ENCODE data around the gene AFF3.

DNA sequence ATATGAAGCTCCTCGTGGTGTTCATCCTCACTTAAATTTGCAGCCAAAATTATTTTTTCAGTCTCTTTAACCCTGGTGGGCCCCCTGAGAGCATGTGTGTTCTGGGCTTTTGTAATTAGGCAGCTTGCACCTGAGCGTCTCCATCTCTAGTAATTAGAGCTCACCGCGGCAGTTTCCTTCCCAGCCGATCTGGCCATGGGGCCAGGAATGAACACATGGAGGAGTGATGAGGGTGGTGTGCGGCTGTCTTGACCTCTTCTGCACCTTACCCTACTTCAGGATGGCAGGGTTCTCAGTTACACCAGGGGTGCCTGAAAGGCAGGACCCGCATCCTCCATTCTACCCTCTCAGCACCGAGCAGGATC, 98.5 kb downstream of the AFF3 start:
- TF ChIP-seq, protein P1, sequence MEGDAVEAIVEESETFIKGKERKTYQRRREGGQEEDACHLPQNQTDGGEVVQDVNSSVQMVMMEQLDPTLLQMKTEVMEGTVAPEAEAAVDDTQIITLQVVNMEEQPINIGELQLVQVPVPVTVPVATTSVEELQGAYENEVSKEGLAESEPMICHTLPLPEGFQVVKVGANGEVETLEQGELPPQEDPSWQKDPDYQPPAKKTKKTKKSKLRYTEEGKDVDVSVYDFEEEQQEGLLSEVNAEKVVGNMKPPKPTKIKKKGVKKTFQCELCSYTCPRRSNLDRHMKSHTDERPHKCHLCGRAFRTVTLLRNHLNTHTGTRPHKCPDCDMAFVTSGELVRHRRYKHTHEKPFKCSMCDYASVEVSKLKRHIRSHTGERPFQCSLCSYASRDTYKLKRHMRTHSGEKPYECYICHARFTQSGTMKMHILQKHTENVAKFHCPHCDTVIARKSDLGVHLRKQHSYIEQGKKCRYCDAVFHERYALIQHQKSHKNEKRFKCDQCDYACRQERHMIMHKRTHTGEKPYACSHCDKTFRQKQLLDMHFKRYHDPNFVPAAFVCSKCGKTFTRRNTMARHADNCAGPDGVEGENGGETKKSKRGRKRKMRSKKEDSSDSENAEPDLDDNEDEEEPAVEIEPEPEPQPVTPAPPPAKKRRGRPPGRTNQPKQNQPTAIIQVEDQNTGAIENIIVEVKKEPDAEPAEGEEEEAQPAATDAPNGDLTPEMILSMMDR (IDR thresholded peaks at IDR 0.05; ENCODE audit: poor library complexity), result no peak
- TF ChIP-seq EZH2 (IDR thresholded peaks at IDR 0.05; ENCODE audit: borderline replicate concordance), result no peak
- TF ChIP-seq EZH2phosphoT487 (IDR thresholded peaks at IDR 0.05; ENCODE audit: low read depth, severe bottlenecking, unreplicated experiment), result no peak

Data from hepatocyte (in vitro differentiated cells).